Measurements from ENCODE around the gene SORCS2. TPM values are rescaled to one million over a fixed set of nuclear protein-coding genes. Genes with fewer than 3 reads are reported as not detected.
A peak's percentile ranks its signal among the peaks of the same experiment; 100 is the strongest.

The SORCS2 gene
- total and polyA plus RNA-seq, 2 of the 8 experiments (the other 6 are each of a cell fraction or from before 2014, with no cell fraction given) = 0.36 to 1.8 TPM

DNA sequence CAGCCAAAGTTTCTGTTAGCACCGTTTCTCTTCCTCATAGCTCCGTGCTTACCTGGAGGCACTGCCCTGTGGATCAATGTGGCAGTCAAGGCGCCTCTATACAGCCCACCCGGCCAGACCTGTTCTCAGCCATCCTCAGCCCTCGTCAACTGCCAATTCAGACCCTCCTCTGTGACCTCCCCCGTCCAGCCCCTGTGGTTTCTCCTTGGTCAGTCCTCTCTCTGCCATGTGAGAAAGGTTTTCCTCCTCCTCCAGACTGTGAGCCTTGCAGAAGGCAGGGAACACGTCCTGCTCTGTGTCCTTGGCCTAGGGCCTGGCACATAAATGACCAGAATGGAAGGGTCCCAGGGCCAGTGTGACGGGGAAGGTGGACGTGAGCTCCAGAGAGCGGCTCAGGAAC lies 417.0 kb downstream of the SORCS2 start:
- Histone ChIP-seq H2AFZ (ENCODE audit: low read length) (no peak overlapping the region), H2AK5ac (ENCODE audit: low read depth, low read length) (no peak overlapping the region), H3K79me2 (ENCODE audit: control insufficient read depth in 1 of 2, insufficient read depth in 2 of 2, low read length in 2 of 2) (no peaks in the 10 kb centered on the region), H3K9me3 (ENCODE audit: insufficient read depth in 2 of 2, low read depth in 1 of 2, low read length in 1 of 2) (peaks cover 2 to 8% of the 10 kb centered on the region in 2 experiments; a peak in 3 of 4 replicates), H3K27me3 (replicated peaks in 1 of 4; ENCODE audit: control insufficient read depth in 3 of 4, extremely low read depth in 1 of 4, insufficient read depth in 3 of 4, low read length in 3 of 4) (no peaks in the 10 kb centered on the region; a peak in 1 of 7 replicates), H3K4ac (replicated peaks; ENCODE audit: insufficient read length, low read depth, low read length) (peak overlapping the region; percentile 51), H4K5ac (ENCODE audit: insufficient read length, low read depth, low read length) (no peak overlapping the region), H3K9ac (replicated peaks in 1 of 4; ENCODE audit: extremely low read depth in 1 of 4, low read depth in 3 of 4, low read length in 3 of 4) (no peak overlapping the region; a peak in 1 of 7 replicates), H3K4me3 (ENCODE audit: extremely low read depth in 1 of 4, insufficient read depth in 2 of 4, low read depth in 3 of 4, low read length in 4 of 4) (no peak overlapping the region), H2BK5ac (ENCODE audit: low read depth, low read length) (no peak overlapping the region), H2BK12ac (ENCODE audit: low read depth, low read length) (no peak overlapping the region), H3K79me1 (ENCODE audit: low read depth, low read length) (no peaks in the 10 kb centered on the region), H3K4me2 (ENCODE audit: insufficient read depth in 1 of 2, low read depth in 2 of 2, low read length in 2 of 2) (no peak overlapping the region), H4K20me1 (replicated peaks in 1 of 2; ENCODE audit: control insufficient read depth in 1 of 2, insufficient read depth in 2 of 2, low read length in 2 of 2) (peaks cover 0 to 3% of the 10 kb centered on the region in 2 experiments), H2BK120ac (replicated peaks; ENCODE audit: low read depth, low read length) (no peak overlapping the region), H3K27ac (ENCODE audit: low read depth, low read length) (no peak overlapping the region), H4K91ac (replicated peaks; ENCODE audit: insufficient read length, low read length) (no peak overlapping the region), H3K14ac (ENCODE audit: insufficient read length) (no peak overlapping the region), H4K8ac (ENCODE audit: extremely low read depth, insufficient read depth, low read length) (no peak overlapping the region), H3K36me3 (ENCODE audit: control insufficient read depth in 2 of 4, insufficient read depth in 4 of 4, low read length in 3 of 4) (no peaks in the 10 kb centered on the region), H3K4me1 (replicated peaks in 1 of 4; ENCODE audit: control insufficient read depth in 3 of 4, insufficient read depth in 4 of 4, low read length in 3 of 4) (no peaks in the 10 kb centered on the region), H2BK20ac (ENCODE audit: low read length) (no peak overlapping the region), H3K23me2 (ENCODE audit: low read depth, low read length) (peaks cover 8% of the 10 kb centered on the region; the same call in 1 of the 2 replicates), H3K18ac (ENCODE audit: extremely low read depth, low read length) (no peak overlapping the region), H3K56ac (replicated peaks; ENCODE audit: insufficient read length, low read depth, low read length) (no peak overlapping the region), H3K23ac (ENCODE audit: insufficient read length) (no peak overlapping the region), H2BK15ac (ENCODE audit: low read length) (no peak overlapping the region)
- POLR2A ChIA-PET (ENCODE audit: partially characterized antibody) = no interaction called here
- no peak for FAIRE-seq
- TF ChIP-seq BRCA1 (IDR thresholded peaks at IDR 0.05; ENCODE audit: low read depth, low read length) (no peak), TCF12 (IDR thresholded peaks at IDR 0.05; ENCODE audit: low read depth, low read length) (no peak), FOSL1 (IDR thresholded peaks at IDR 0.05; ENCODE audit: insufficient read depth, low read depth, low read length) (no peak)
- CTCF ChIA-PET (ENCODE audit: partially characterized antibody) = interaction anchor here (1.0 kb wide), 1 partner anchor 8 kb away, joined by 3 read pairs; no protein-coding TSS in a partner anchor
- WGBS, 2 experiments (ENCODE audit: extremely low coverage in 1 of 2, insufficient coverage in 1 of 2, insufficient read length in 1 of 2, insufficient replicate concordance in 2 of 2, low coverage in 1 of 2, low lambda C conversion rate in 2 of 2, missing lambda C conversion rate in 1 of 2) = 82% methylated on average over 10 of the region's 10 CpGs; no CpG with 5 or more reads in 1 of the 2 experiments
- DNase-seq (ENCODE audit: low read depth in 1 of 2, low spot score in 2 of 2) = no peak
